HCT116 (cell line): Measurements from ENCODE around the gene RPS14. TPM values are rescaled to one million over a fixed set of nuclear protein-coding genes. Genes with fewer than 3 reads are reported as not detected.

Source experiments
- ATAC-seq: fragments of 200-7000 bp; cut with Tn5 transposase; 2 replicates; pipeline ENCODE4 v1.9.1; 2020; ENCODE audit warnings: mild to moderate bottlenecking, moderate library complexity
- BruUV-seq: library from RNA; stranded (reverse); fragments of 400-500 nt; replicated peaks from 2 replicates; lab custom pipeline; 2021; lab: Mats Ljungman, UMichigan
- CTCF ChIA-PET: fragments of 300-600 bp; sonication (Branson Sonifier 250); formaldehyde crosslinking; loops from one replicate; lab custom pipeline; 2021; ENCODE audit warnings: antibody characterized with exemption; lab: Charles Lee
- POLR2A ChIA-PET: fragments of 300-600, 350-600 bp; sonication (Branson Sonifier 250); formaldehyde crosslinking; loops from one replicate; lab custom pipeline; 2021; ENCODE audit warnings: antibody characterized with exemption; lab: Charles Lee
- RAD21 ChIA-PET, 2 experiments: fragments of 300-600 bp; sonication (Branson Sonifier 250); formaldehyde crosslinking; loops; one replicate each; lab custom pipeline; 2023; ENCODE audit warnings: low total read pairs in 2 of 2; ENCODE audit not compliant: uncharacterized antibody in 2 of 2, unreplicated experiment in 2 of 2, low non-redundant PET in 1 of 2; lab: Charles Lee
- DNase-seq: peaks from one replicate; pipeline ENCODE4 v3.0.0-alpha.2; 2010; ENCODE audit warnings: low read depth, low spot score
- H2AFZ ChIP-seq: fragments of 200-600 bp; shearing (Covaris generic), sonication (generic); 2 replicates; pipeline ENCODE4 v1.6.1; 2017; ENCODE audit warnings: low read depth, mixed run types, mixed read lengths, antibody characterized with exemption, low read length; ENCODE audit not compliant: poor library complexity, severe bottlenecking
- H3K27ac ChIP-seq: 2 replicates; pipeline ENCODE4 v1.5.1; 2012; ENCODE audit warnings: low read depth, low read length
- H3K27me3 ChIP-seq: fragments of 200-600 bp; sonication (generic); 2 replicates; pipeline ENCODE4 v1.6.1; 2016; ENCODE audit warnings: mixed run types, low read length, mixed read lengths; ENCODE audit not compliant: insufficient read depth
- H3K36me3 ChIP-seq, 2 experiments: fragments of 200-500 bp in 1 of 2; fragments of 200-600 bp in 1 of 2; sonication (Bioruptor generic) in 1 of 2; sonication (generic) in 1 of 2; 2 replicates each; pipeline versions ENCODE4 v1.5.1 to v1.6.1; 2014 to 2016; ENCODE audit warnings: low read length in 2 of 2, inconsistent platforms in 1 of 2, mixed read lengths in 1 of 2, mixed run types in 1 of 2; ENCODE audit not compliant: insufficient read depth in 2 of 2, control insufficient read depth in 1 of 2
- H3K4me1 ChIP-seq, 2 experiments: fragments of 200-600 bp in 1 of 2; sonication (generic) in 1 of 2; 2 replicates each; pipeline versions ENCODE4 v1.5.1 to v1.6.1; 2012 to 2017; ENCODE audit warnings: low read length in 2 of 2, inconsistent platforms in 1 of 2, mild to moderate bottlenecking in 1 of 2, mixed read lengths in 1 of 2, mixed run types in 1 of 2, moderate library complexity in 1 of 2; ENCODE audit not compliant: insufficient read depth in 2 of 2, control insufficient read depth in 1 of 2
- H3K4me2 ChIP-seq: fragments of 200-600 bp; sonication (generic); 2 replicates; pipeline ENCODE4 v1.6.1; 2017; ENCODE audit warnings: mixed run types, low read length, mixed read lengths
- H3K4me3 ChIP-seq, 2 experiments: fragments of 200-600 bp in 1 of 2; sonication (generic) in 1 of 2; replicated peaks in 1 of 2; 2 replicates each; pipeline ENCODE4 v1.5.1; 2011 to 2016; ENCODE audit warnings: low read length in 2 of 2, control low read depth in 1 of 2, low read depth in 1 of 2, mild to moderate bottlenecking in 1 of 2, mixed read lengths in 1 of 2, mixed run types in 1 of 2
- H3K79me2 ChIP-seq: fragments of 200-600 bp; sonication (generic); 2 replicates; pipeline ENCODE4 v1.6.1; 2017; ENCODE audit warnings: mild to moderate bottlenecking, mixed run types, low read length, moderate library complexity, mixed read lengths; ENCODE audit not compliant: insufficient read depth
- H3K9ac ChIP-seq: fragments of 200-600 bp; sonication (generic); 2 replicates; pipeline ENCODE4 v1.6.1; 2016; ENCODE audit warnings: low read length, mixed read lengths
- H3K9me2 ChIP-seq: fragments of 200-600 bp; sonication (generic), shearing (Covaris generic); 2 replicates; pipeline ENCODE4 v1.6.1; 2017; ENCODE audit warnings: mixed run types, mild to moderate bottlenecking, moderate library complexity; ENCODE audit not compliant: insufficient read depth
- H3K9me3 ChIP-seq, 2 experiments: fragments of 200-500 bp in 1 of 2; fragments of 200-600 bp in 1 of 2; sonication (Bioruptor generic) in 1 of 2; sonication (generic) in 1 of 2; 2 replicates each; pipeline ENCODE4 v1.6.1; 2014 to 2017; ENCODE audit warnings: low read length in 2 of 2, mixed read lengths in 2 of 2, inconsistent platforms in 1 of 2, low read depth in 1 of 2, mild to moderate bottlenecking in 1 of 2, mixed run types in 1 of 2, moderate library complexity in 1 of 2; ENCODE audit not compliant: control insufficient read depth in 1 of 2, insufficient read depth in 1 of 2
- H4K20me1 ChIP-seq: fragments of 200-600 bp; sonication (generic), shearing (Covaris generic); 2 replicates; pipeline ENCODE4 v1.6.1; 2017; ENCODE audit warnings: mixed run types, mild to moderate bottlenecking, moderate library complexity; ENCODE audit not compliant: insufficient read depth
- CBX3 ChIP-seq: IDR thresholded peaks from 2 replicates; pipeline ENCODE4 v1.6.1; 2012; ENCODE audit warnings: low read depth
- EGR1 ChIP-seq: IDR thresholded peaks from 2 replicates; pipeline ENCODE4 v1.6.1; 2012; ENCODE audit warnings: low read depth
- ELF1 ChIP-seq: IDR thresholded peaks from 2 replicates; pipeline ENCODE4 v1.6.1; 2012; ENCODE audit warnings: low read depth, borderline replicate concordance
- EZH2phosphoT487 ChIP-seq: fragments of 200-600 bp; IDR thresholded peaks from 2 replicates; pipeline ENCODE4 v1.6.1; 2018; ENCODE audit warnings: antibody characterized with exemption, borderline replicate concordance
- FOSL1 ChIP-seq: IDR thresholded peaks from 2 replicates; pipeline ENCODE4 v1.6.1; 2012; ENCODE audit warnings: low read depth
- POLR2AphosphoS5 ChIP-seq: IDR thresholded peaks from 2 replicates; pipeline ENCODE4 v1.6.1; 2011; ENCODE audit warnings: mild to moderate bottlenecking, low read depth, low read length, moderate library complexity
- SP1 ChIP-seq: IDR thresholded peaks from 2 replicates; pipeline ENCODE4 v1.6.1; 2012; ENCODE audit warnings: low read depth
- YY1 ChIP-seq: IDR thresholded peaks from 2 replicates; pipeline ENCODE4 v1.6.1; 2011; ENCODE audit warnings: low read length, low read depth, moderate library complexity, mild to moderate bottlenecking; ENCODE audit not compliant: insufficient replicate concordance; ENCODE audit errors: extremely low read depth
- ZNF274 ChIP-seq: fragments of 200-500 bp; sonication (Bioruptor generic); IDR thresholded peaks from 2 replicates; pipeline ENCODE4 v1.6.1; 2014; ENCODE audit warnings: mild to moderate bottlenecking, low read depth, low read length, inconsistent platforms
- intact Hi-C: fragments of 100-400 bp; cut with micrococcal nuclease; formaldehyde crosslinking; loops from 2 replicates; pipeline ENCODE4 v1.10.0; 2022
- total RNA-seq: library from RNA; stranded (reverse); gene quantifications from one replicate; pipeline ENCODE4 v1.2.1, GENCODE V29; 2021; ENCODE audit not compliant: unreplicated experiment
- TF ChIP-seq, protein P1 (sequence below): IDR thresholded peaks from 2 replicates; pipeline ENCODE4 v1.6.1; 2012
- TF ChIP-seq, protein P2 (sequence below): IDR thresholded peaks from 2 replicates; pipeline ENCODE4 v1.6.1; 2012
- TF ChIP-seq, protein P3 (sequence below): IDR thresholded peaks from 2 replicates; pipeline ENCODE4 v1.6.1; 2011; ENCODE audit warnings: mild to moderate bottlenecking, low read length, moderate library complexity; ENCODE audit not compliant: insufficient replicate concordance; ENCODE audit errors: extremely low read depth

The RPS14 gene
- total RNA-seq, 1 experiment from 2014 or later: 2,557 TPM

DNA sequence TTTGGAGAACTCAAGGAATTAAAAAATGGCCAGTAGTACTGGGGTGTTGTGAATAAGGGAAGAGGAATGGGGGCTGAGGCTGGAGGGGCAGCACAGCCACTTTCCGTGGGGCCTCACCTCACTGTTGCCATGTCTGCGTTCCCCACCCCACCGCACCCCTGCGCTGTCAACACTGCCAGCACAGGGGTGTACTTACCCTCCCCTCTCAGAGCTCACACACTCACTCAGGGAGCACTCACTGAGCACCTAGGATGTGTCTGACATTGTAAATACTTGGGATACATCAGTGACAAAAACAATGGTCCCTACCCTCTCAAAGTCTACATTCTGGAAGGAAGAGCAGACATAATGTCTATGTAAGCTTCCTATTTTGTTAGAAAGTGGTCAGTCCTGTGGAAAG is 3.4 kb upstream of the RPS14 start (continued):
- TF ChIP-seq POLR2AphosphoS5 (no peak), ELF1 (no peak), EZH2phosphoT487 (no peak), ZNF274 (no peak), YY1 (no peak), CBX3 (no peak), SP1 (no peak), EGR1 (no peak)
- TF ChIP-seq, protein P1, sequence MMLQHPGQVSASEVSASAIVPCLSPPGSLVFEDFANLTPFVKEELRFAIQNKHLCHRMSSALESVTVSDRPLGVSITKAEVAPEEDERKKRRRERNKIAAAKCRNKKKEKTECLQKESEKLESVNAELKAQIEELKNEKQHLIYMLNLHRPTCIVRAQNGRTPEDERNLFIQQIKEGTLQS: no peak
- TF ChIP-seq, protein P2, sequence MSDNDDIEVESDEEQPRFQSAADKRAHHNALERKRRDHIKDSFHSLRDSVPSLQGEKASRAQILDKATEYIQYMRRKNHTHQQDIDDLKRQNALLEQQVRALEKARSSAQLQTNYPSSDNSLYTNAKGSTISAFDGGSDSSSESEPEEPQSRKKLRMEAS: no peak

DNA sequence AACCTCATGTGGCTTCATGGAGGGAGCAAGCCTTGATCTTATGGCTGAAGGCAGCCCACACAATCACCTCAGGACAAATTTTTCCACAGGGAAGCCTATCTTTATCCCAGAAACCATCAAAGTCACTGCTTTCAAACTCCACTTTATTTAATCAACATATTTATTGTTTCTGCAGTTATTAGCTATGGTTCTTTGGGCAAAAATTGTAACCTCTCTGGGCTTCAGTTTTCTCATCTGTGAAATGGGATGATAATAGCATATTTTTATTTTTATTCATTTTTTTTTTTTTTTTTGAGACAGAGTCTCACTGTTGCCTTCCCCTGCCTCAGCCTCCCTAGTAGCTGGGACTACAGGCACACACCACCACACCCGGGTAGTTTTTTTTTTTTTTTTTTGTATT is 2.1 kb upstream of the RPS14 start:
- H3K27ac ChIP-seq: no peak overlapping the region
- H3K9ac ChIP-seq: no peak overlapping the region
- no peak overlapping the region for H3K4me3 ChIP-seq
- H3K4me1 ChIP-seq: peaks cover 3 to 21% of the 10 kb centered on the region in 2 experiments; a peak in 3 of 4 replicates
- no peak for ATAC-seq
- TF ChIP-seq EGR1: no peak
- TF ChIP-seq ZNF274: no peak
- TF ChIP-seq FOSL1: no peak
- no peak for TF ChIP-seq YY1
- no peak for TF ChIP-seq EZH2phosphoT487
- TF ChIP-seq ELF1: no peak
- TF ChIP-seq, protein P3, sequence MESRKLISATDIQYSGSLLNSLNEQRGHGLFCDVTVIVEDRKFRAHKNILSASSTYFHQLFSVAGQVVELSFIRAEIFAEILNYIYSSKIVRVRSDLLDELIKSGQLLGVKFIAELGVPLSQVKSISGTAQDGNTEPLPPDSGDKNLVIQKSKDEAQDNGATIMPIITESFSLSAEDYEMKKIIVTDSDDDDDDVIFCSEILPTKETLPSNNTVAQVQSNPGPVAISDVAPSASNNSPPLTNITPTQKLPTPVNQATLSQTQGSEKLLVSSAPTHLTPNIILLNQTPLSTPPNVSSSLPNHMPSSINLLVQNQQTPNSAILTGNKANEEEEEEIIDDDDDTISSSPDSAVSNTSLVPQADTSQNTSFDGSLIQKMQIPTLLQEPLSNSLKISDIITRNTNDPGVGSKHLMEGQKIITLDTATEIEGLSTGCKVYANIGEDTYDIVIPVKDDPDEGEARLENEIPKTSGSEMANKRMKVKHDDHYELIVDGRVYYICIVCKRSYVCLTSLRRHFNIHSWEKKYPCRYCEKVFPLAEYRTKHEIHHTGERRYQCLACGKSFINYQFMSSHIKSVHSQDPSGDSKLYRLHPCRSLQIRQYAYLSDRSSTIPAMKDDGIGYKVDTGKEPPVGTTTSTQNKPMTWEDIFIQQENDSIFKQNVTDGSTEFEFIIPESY: no peak
- no peak for DNase-seq
- POLR2A ChIA-PET: no interaction called here
- BruUV-seq: no TSS peak
- H3K9me2 ChIP-seq: no peaks in the 10 kb centered on the region
- no peak overlapping the region for H2AFZ ChIP-seq
- H4K20me1 ChIP-seq: peaks cover 11% of the 10 kb centered on the region; the same call in 1 of the 2 replicates
- H3K9me3 ChIP-seq: no peaks in the 10 kb centered on the region
- H3K36me3 ChIP-seq: peaks cover 12 to 26% of the 10 kb centered on the region in 2 experiments
- H3K79me2 ChIP-seq: peaks cover 30% of the 10 kb centered on the region
- CTCF ChIA-PET: interaction anchor here (0.7 kb wide), 1 partner anchor 93 kb away, joined by 3 read pairs; no protein-coding TSS in a partner anchor
- H3K27me3 ChIP-seq: no peaks in the 10 kb centered on the region
- intact Hi-C loops: loop anchor here (10.0 kb wide), 2 partner anchors 333 to 593 kb away; no protein-coding TSS in a partner anchor
- RAD21 ChIA-PET: no interaction called here
- H3K4me2 ChIP-seq: no peak overlapping the region
